Activated CD4-positive, alpha-beta T cell treated with anti-CD3 and anti-CD28 coated beads for 36 hours (primary cell): ENCODE data around the gene RPL41. TPM values are rescaled to one million over a fixed set of nuclear protein-coding genes. Genes with fewer than 3 reads are reported as not detected.
"Not testable (repeated sequence)": the region's sequence is repeated elsewhere in the genome, so short reads cannot be mapped to it uniquely, and the experiment has no call there.

Experiments
- ATAC-seq: fragments of 200-7000 bp; cut with Tn5 transposase; one replicate; pipeline ENCODE4 v1.10.0; 2021; ENCODE audit warnings: mild to moderate bottlenecking, moderate library complexity
- CTCF ChIA-PET: fragments of 350-600 bp; sonication (Branson Sonifier 250); formaldehyde crosslinking; loops from one replicate; lab custom pipeline; 2021; ENCODE audit warnings: antibody characterized with exemption; lab: Charles Lee
- POLR2A ChIA-PET: fragments of 350-600 bp; sonication (Branson Sonifier 250); formaldehyde crosslinking; loops from one replicate; lab custom pipeline; 2021; ENCODE audit warnings: antibody characterized with exemption, inconsistent platforms; lab: Charles Lee
- DNase-seq: peaks from one replicate; pipeline ENCODE4 v3.0.0-alpha.2; 2020
- H3K27ac Mint-ChIP-seq: one replicate; pipeline ENCODE4 v1.8.0; 2021; ENCODE audit warnings: mixed read lengths
- H3K27me3 Mint-ChIP-seq: one replicate; pipeline ENCODE4 v1.8.0; 2021; ENCODE audit warnings: mixed read lengths
- H3K36me3 Mint-ChIP-seq: one replicate; pipeline ENCODE4 v1.8.0; 2021; ENCODE audit warnings: low read depth, mixed read lengths
- H3K4me1 Mint-ChIP-seq: one replicate; pipeline ENCODE4 v1.8.0; 2021; ENCODE audit warnings: mixed read lengths
- H3K4me3 Mint-ChIP-seq: one replicate; pipeline ENCODE4 v1.8.0; 2021; ENCODE audit warnings: mild to moderate bottlenecking, moderate library complexity, mixed read lengths
- H3K9me3 Mint-ChIP-seq: one replicate; pipeline ENCODE4 v1.8.0; 2021; ENCODE audit warnings: low read depth, mixed read lengths
- intact Hi-C, 2 experiments: fragments of 100-400 bp; cut with DNase I in 1 of 2; cut with micrococcal nuclease in 1 of 2; formaldehyde crosslinking; loops; one replicate each; pipeline versions ENCODE4 v1.14.2 to v1.15.1; 2022 to 2024; cut with DNase I, micrococcal nuclease
- total RNA-seq, 2 experiments: library from RNA; stranded (reverse); gene quantifications; one replicate each; pipeline ENCODE4 v1.2.3, GENCODE V29; 2021

RPL41 gene
- 1,000 to 10,000 TPM; 5,101 to 9,949 TPM for total RNA-seq

DNA sequence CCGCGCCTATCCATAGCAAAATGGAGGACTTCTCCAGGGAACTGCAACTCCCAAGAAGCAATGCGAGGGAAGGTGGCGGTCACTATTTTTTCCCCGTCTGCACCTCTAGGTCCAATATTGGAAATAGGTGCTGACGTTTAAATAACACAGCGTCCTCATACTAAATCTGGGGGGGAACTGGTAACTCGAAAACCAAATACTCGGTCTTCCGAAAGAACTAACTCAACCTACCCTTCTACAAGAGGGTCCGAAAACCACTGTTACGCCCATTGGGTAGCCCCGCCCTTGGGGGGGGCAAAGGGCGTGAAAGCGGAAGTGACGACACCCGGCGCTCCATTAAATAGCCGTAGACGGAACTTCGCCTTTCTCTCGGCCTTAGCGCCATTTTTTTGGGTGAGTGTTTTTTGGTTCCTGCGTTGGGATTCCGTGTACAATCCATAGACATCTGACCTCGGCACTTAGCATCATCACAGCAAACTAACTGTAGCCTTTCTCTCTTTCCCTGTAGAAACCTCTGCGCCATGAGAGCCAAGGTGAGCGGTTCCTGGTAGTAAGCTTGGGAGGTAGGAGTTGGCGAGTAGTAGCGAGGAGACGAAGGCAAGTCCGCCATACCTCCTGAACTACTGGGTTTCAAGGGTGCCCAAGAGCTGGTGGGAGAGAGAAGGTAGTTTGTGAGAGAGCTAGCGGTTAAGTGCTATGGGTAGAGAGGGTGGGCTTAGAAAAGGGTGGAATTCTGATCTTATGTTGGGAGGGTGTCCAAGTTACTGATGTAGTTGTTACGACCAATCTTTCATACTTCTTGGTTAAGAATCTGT lies at the start of gene RPL41:
TSS of gene RPL41 (plus strand) at position 367 of the 815 bp plus-strand sequence.
- Mint-ChIP-seq H3K4me3 (peak within 1 kb of the TSS; percentile 97), H3K9me3 (no peaks in the 10 kb centered on the region), H3K36me3 (peaks cover 52% of the 10 kb centered on the region), H3K4me1 (peaks cover 24% of the 10 kb centered on the region), H3K27me3 (no peaks in the 10 kb centered on the region), H3K27ac (peak within 1 kb of the TSS; percentile 100)
- ChIA-PET POLR2A (interaction anchor here (0.7 to 4.7 kb wide), 9 partner anchors 10 to 378 kb away, joined by 3 to 76 read pairs (median 5); partner anchors contain the start of genes ESYT1, MYL6B, PA2G4 and RAB5B), CTCF (interaction anchor here (0.5 to 6.1 kb wide), 9 partner anchors 10 to 348 kb away, joined by 3 to 71 read pairs (median 7); partner anchors contain the start of genes ESYT1, PA2G4, RNF41 and SMARCC2)
- ATAC-seq (peak; percentile 54), DNase-seq (peak; percentile 96)
- intact Hi-C loops, result loop anchor here (1.0 to 10.0 kb wide), 13 partner anchors 12 to 1832 kb away; partner anchors contain the start of genes NAB2 (in 2 of the 2), PA2G4 (in 2 of the 2), ATP5F1B (in 1 of the 2) and CBX5 (in 1 of the 2)

DNA sequence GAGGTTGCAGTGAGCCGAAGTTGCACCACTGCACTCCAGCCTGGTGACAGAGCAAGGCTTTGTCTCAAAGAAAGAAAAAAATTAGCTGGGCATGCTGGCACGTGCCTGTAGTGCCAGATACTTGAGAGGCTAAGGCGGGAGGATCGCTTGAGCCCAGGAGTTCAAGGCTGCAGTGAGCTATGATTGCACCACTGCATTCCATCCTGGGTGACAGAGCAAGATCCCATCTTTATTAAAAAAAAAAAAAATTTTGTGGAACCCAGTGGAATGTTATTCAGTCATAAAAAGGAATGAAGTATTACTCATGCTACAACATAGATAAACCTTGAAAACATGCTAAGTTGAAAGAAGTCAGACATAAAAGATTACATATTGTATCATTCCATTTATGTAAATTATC lies 44.8 kb upstream of the RPL41 start:
- Mint-ChIP-seq H3K4me1 (peaks cover 3% of the 10 kb centered on the region), H3K4me3 (no peak overlapping the region), H3K9me3 (no peaks in the 10 kb centered on the region), H3K27me3 (no peaks in the 10 kb centered on the region), H3K27ac (no peak overlapping the region), H3K36me3 (no peaks in the 10 kb centered on the region)
- POLR2A ChIA-PET, result no interaction called here
- ATAC-seq (no peak), DNase-seq (no peak)
- CTCF ChIA-PET, result interaction anchor here (1.2 kb wide), 1 partner anchor 315 kb away, joined by 3 read pairs; no protein-coding TSS in a partner anchor
- intact Hi-C loops, result no loop called here

DNA sequence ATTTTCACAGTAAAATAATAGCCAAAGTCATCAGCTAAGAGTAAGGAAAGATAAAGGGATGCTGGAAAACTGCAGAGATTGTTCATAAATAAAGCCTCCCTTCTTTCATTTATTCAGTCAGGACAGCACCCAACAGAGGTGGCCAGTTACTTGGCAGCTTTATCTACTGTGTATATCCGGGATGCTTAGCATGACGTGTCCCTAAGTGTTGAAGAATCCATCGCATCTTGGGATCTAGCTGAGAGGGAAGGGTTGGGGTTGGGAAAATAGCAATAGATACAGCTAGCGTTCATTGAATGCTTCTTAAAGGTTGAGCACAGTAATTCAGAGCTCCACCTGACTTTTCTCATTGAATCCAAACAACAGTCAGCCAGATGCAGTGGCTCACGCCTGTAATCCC lies 42.0 kb upstream of the RPL41 start:
- DNase-seq (no peak), ATAC-seq (no peak)
- H3K4me1 Mint-ChIP-seq, result no peaks in the 10 kb centered on the region
- H3K4me3 Mint-ChIP-seq, result no peak overlapping the region
- no peaks in the 10 kb centered on the region for H3K36me3 Mint-ChIP-seq
- intact Hi-C loops, result no loop called here
- no peak overlapping the region for H3K27ac Mint-ChIP-seq
- ChIA-PET POLR2A (no interaction called here), CTCF (no interaction called here)
- no peaks in the 10 kb centered on the region for H3K27me3 Mint-ChIP-seq
- H3K9me3 Mint-ChIP-seq, result no peaks in the 10 kb centered on the region

DNA sequence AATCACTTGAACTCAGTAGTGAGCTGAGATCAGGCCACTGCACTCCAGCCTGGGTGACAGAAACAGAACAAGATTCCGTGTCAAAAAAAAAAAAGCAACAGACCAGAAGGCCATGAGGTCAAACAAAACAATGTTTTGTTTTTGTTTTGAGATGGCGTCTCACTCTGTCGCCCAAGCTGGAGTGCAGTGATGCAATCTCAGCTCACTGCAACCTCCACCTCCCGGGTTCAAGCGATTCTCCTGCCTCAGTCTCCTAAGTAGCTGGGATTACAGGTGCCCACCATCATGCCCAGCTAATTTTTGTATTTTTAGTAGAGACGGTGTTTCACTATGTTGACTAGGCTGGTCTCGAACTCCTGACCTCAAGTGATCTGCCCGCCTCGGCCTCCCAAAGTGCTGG lies 38.5 kb upstream of the RPL41 start:
- H3K9me3 Mint-ChIP-seq, H3K27ac Mint-ChIP-seq, H3K4me3 Mint-ChIP-seq, H3K36me3 Mint-ChIP-seq, intact Hi-C loops, H3K4me1 Mint-ChIP-seq, DNase-seq, ATAC-seq, H3K27me3 Mint-ChIP-seq: not testable (repeated sequence)
- POLR2A ChIA-PET, result interaction anchor here (0.7 kb wide), 1 partner anchor 281 kb away, joined by 4 read pairs; no protein-coding TSS in a partner anchor
- CTCF ChIA-PET, result interaction anchor here (1.2 to 2.2 kb wide), 3 partner anchors 13 to 31 kb away, joined by 3 to 5 read pairs (median 4); no protein-coding TSS in a partner anchor

DNA sequence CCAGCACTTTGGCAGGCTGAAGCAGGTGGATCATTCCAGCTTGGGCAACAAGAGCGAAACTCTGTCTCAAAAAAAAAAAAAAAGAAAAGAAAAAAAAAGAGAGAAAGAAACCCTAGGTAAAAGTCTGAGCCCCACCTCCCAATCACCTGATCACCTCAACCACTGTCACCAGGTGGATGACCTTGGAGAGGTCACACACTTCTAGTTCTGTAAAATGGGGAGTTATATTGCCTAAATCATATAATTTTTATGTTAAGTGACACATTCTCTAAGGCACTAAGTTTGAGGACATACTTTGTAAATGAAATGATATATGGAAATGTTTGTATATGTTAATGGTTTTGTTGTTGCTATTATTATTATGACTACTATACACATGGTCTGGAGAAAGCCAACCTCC lies 38.0 kb upstream of the RPL41 start:
- Mint-ChIP-seq H3K36me3 (no peaks in the 10 kb centered on the region), H3K27me3 (peaks cover 6% of the 10 kb centered on the region), H3K4me3 (no peak overlapping the region), H3K9me3 (no peaks in the 10 kb centered on the region), H3K27ac (no peak overlapping the region), H3K4me1 (peaks cover 8% of the 10 kb centered on the region)
- intact Hi-C loops, result no loop called here
- ChIA-PET CTCF (interaction anchor here (1.7 to 2.2 kb wide), 2 partner anchors 25 to 31 kb away, joined by 5 to 6 read pairs; partner anchors contain the start of gene PA2G4), POLR2A (interaction anchor here (0.7 kb wide), 1 partner anchor 281 kb away, joined by 4 read pairs; no protein-coding TSS in a partner anchor)
- no peak for DNase-seq
- no peak for ATAC-seq

DNA sequence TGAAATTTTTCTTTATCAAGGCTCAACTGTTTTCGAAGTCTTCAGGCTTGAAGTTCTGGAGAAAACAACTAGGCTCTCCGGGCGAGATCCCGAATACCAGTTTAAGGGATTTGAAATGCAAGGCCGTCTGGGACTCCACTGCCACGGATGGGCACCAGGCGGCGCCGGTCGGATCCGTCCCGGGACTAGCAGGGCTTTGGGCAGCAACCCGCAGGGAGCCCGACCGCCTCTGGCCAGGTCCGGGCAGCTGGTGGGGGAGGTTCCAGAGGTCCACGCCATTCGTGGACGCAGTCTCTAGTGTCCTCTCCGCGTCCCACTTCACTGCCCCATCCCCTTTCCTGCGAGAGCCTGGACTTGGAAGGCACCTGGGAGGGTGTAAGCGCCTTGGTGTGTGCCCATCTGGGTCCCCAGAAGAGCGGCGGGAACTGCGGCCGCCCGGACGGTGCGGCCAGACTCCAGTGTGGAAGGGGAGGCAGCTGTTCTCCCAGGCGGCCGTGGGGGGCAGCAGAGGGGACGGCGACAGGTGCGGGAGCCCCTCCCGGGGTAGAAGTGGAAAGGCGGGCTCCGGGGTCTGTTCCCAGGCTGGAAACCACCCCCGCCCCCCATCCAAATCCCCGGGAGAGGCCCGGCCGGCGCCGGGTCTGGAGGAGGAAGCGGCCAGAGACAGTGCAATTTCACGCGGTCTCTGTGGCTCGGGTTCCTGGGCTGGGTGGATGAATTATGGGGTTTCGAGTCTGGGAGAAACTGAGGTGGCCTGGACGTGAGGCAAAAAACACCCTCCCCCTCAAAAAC lies 37.3 kb upstream of the RPL41 start:
- peak; percentile 76 for DNase-seq
- intact Hi-C loops, result loop anchor here in 1 of 2 experiments (1.0 kb wide), 2 partner anchors 25 to 39 kb away; partner anchors contain the start of genes PA2G4 and ZC3H10
- no peaks in the 10 kb centered on the region for H3K9me3 Mint-ChIP-seq
- no peak overlapping the region for H3K27ac Mint-ChIP-seq
- peaks cover 8% of the 10 kb centered on the region for H3K4me1 Mint-ChIP-seq
- ChIA-PET CTCF (interaction anchor here (0.5 to 1.7 kb wide), 20 partner anchors 9 to 423 kb away, joined by 3 to 6 read pairs (median 3); partner anchors contain the start of genes PA2G4 and RNF41), POLR2A (no interaction called here)
- peak overlapping the region; percentile 74 for H3K4me3 Mint-ChIP-seq
- H3K27me3 Mint-ChIP-seq, result peaks cover 6% of the 10 kb centered on the region
- peak; percentile 42 for ATAC-seq
- H3K36me3 Mint-ChIP-seq, result no peaks in the 10 kb centered on the region

DNA sequence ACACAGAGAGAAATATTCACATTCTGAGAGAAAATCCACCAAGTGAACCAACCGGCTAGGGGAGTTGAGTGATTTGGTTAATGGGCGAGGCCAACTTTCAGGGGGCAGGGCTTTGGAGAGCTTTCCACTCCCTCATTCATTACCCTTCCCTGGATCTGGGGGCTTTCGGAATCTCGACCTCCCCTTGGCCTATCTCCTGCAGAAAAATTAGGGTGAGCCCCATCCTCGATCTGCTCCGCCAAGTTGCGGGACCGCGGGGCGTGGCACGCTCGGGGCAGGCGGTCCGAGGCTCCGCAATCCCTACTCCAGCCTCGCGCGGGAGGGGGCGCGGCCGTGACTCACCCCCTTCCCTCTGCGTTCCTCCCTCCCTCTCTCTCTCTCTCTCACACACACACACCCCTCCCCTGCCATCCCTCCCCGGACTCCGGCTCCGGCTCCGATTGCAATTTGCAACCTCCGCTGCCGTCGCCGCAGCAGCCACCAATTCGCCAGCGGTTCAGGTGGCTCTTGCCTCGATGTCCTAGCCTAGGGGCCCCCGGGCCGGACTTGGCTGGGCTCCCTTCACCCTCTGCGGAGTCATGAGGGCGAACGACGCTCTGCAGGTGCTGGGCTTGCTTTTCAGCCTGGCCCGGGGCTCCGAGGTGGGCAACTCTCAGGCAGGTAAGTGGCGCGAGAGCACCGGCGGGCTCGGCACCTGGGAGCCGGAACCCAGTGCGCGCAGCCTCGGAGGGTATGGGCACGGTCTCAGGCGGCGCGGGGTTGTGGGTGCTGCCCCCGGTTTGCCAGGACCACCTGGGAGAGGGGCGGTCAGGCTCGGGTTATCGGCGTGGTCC lies 36.5 kb upstream of the RPL41 start, which contains the start of gene ERBB3:
TSS of gene ERBB3 (plus strand) at position 443 of the 833 bp plus-strand sequence. CDS start at position 579, 136 bp downstream.
- intact Hi-C loops, result loop anchor here (1.0 to 5.0 kb wide), 3 partner anchors 24 to 38 kb away; partner anchors contain the start of genes PA2G4 (in 2 of the 2) and ZC3H10 (in 1 of the 2)
- peak within 1 kb of the TSS; percentile 74 for H3K4me3 Mint-ChIP-seq
- peaks cover 8% of the 10 kb centered on the region for H3K4me1 Mint-ChIP-seq
- DNase-seq, result peak; percentile 84
- peaks cover 6% of the 10 kb centered on the region for H3K27me3 Mint-ChIP-seq
- CTCF ChIA-PET, result interaction anchor here (0.6 to 1.7 kb wide), 18 partner anchors 9 to 341 kb away, joined by 3 to 6 read pairs (median 4); partner anchors contain the start of gene PA2G4
- H3K36me3 Mint-ChIP-seq, result no peaks in the 10 kb centered on the region
- H3K9me3 Mint-ChIP-seq, result no peaks in the 10 kb centered on the region
- peak; percentile 90 for ATAC-seq
- H3K27ac Mint-ChIP-seq, result no peak within 1 kb of the TSS
- POLR2A ChIA-PET, result interaction anchor here (0.6 kb wide), 1 partner anchor 36 kb away, joined by 8 read pairs; no protein-coding TSS in a partner anchor

DNA sequence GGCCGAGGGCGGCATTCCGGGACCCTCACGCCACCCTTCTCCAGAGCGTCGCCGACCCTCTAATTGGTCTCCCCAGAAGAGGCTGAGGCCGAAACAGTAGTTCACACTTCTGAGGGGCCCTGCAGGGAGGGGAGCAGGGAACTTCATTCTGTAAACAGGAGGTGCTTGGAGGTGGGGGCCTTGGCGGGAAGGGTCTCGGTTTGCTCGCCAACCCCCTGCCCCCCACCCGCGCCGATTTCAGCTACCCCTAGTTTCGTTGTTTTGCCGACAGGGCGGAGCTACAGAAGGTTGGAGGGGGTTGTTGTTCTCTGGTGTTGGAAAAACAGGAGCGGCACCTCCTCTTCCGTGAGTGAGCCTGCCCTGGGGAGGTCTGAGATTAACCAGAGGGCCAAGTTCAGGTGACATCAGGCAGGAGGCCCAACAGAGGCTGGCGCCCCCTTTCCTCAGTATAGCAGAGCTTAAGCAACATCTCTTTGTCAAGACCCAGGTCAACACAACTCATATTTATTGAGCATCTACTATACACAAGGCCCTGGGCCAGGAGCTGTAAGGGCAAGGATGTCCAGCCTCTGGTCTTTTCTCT lies 35.8 kb upstream of the RPL41 start:
- no peak overlapping the region for H3K27ac Mint-ChIP-seq
- no peaks in the 10 kb centered on the region for H3K36me3 Mint-ChIP-seq
- ChIA-PET POLR2A (no interaction called here), CTCF (interaction anchor here (0.9 to 2.6 kb wide), 5 partner anchors 21 to 342 kb away, joined by 3 to 7 read pairs (median 4); no protein-coding TSS in a partner anchor)
- ATAC-seq (no peak), DNase-seq (peak; percentile 16)
- H3K27me3 Mint-ChIP-seq, result peaks cover 6% of the 10 kb centered on the region
- intact Hi-C loops, result loop anchor here in 1 of 2 experiments (1.0 to 5.0 kb wide), 2 partner anchors 24 to 33 kb away; partner anchors contain the start of gene PA2G4
- peaks cover 8% of the 10 kb centered on the region for H3K4me1 Mint-ChIP-seq
- H3K4me3 Mint-ChIP-seq, result peak overlapping the region; percentile 74
- H3K9me3 Mint-ChIP-seq, result no peaks in the 10 kb centered on the region

DNA sequence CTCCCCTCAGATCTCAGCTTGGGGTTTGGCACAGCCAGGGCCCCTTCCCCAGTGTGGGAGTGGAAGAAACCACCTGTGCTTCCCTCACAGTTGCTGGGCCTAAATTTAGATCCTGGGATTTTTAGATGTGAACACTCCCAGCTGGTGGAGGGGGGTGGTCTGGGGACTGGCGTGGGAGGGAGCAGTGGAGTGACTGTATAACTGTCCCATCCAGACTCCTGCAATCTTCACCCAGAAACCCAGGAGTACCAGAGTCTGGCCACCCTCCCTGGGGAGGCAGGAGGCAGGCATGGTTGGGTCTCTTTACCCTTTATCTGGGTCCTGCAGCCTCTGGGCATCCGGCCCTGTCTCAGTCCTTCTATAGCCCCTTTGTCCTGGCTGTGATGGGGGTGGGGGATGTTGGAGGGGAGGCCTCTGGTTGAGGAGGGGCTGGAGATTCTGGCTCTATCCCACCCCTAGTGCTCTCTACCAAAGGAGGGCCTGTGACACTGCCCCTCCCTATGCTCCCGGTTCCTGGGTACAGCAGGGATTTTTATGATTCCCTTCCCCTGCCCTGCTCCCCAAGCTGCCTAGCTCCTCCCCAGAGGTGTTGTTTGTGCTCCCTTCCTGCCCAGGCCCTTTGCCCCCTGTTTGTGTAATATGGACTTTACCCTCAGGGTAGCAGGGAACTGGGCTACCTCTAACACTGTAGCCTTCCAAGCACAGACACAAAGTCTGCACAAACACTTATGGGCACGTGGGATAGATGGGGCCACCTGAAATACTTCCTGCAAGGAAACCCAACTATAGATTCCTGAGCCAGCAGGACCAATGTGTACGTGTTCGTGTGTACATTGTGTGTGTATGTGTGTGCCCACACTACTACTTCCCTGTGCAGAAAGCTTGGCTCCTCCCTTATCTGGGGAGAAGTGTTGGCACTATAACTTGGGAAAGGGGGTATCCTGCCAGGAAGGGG lies 34.8 kb upstream of the RPL41 start:
- no peaks in the 10 kb centered on the region for H3K9me3 Mint-ChIP-seq

More for the DNA sequence above, 34.8 kb upstream of the RPL41 start:
- DNase-seq (no peak), ATAC-seq (no peak)
- ChIA-PET CTCF (interaction anchor here (0.7 to 2.6 kb wide), 5 partner anchors 22 to 544 kb away, joined by 3 to 7 read pairs (median 4); partner anchors contain the start of gene PA2G4), POLR2A (no interaction called here)
- peaks cover 8% of the 10 kb centered on the region for H3K4me1 Mint-ChIP-seq
- no peaks in the 10 kb centered on the region for H3K36me3 Mint-ChIP-seq
- H3K27me3 Mint-ChIP-seq, result peaks cover 6% of the 10 kb centered on the region
- H3K27ac Mint-ChIP-seq, result no peak overlapping the region
- intact Hi-C loops, result loop anchor here in 1 of 2 experiments (5.0 kb wide), 1 partner anchor 34 kb away; no protein-coding TSS in a partner anchor
- no peak overlapping the region for H3K4me3 Mint-ChIP-seq
